Measurements from ENCODE around the gene TFCP2.

The TFCP2 gene

DNA sequence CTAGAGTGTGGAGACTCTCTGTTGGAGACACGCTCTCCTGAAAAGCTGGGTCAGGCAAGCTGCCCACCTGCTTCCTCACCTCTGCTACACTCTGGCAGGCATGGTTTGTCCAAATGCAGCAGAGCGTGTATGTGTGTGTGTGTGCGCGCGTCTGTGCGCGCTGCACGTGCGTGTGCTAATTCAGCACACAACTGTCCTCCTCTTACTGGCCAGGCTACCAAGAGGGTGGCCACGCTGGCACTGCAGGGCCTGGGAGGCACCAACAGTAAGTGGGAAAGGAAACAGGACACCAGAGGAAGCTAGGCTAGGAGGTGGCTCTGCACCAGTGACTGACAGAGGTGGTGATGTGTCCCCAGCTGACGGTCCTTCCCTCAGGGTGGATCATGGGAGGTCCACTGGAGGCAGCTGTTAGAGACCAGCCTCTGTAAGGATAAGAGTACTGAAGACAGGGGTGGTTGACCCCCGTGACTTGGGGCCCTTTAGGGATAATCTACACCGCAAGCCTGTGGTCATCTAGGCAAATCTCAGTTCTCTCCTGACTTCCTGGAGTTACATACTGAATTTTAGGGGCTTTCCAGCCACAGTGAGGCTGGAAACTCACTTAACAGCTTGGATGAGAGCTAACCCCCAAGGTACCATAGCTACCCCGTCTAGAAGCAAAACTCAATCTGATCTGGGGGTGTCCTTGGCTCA lies 15.6 kb upstream of the TFCP2 start:
- Mint-ChIP-seq H3K4me3 (no peak overlapping the region), H3K27me3 (ENCODE audit: low read depth) (peaks cover 2% of the 10 kb centered on the region), H3K27ac (no peak overlapping the region), H3K9me3 (no peaks in the 10 kb centered on the region), H3K36me3 (ENCODE audit: low read depth) (no peaks in the 10 kb centered on the region), H3K4me1 (ENCODE audit: low read depth) (no peaks in the 10 kb centered on the region)

DNA sequence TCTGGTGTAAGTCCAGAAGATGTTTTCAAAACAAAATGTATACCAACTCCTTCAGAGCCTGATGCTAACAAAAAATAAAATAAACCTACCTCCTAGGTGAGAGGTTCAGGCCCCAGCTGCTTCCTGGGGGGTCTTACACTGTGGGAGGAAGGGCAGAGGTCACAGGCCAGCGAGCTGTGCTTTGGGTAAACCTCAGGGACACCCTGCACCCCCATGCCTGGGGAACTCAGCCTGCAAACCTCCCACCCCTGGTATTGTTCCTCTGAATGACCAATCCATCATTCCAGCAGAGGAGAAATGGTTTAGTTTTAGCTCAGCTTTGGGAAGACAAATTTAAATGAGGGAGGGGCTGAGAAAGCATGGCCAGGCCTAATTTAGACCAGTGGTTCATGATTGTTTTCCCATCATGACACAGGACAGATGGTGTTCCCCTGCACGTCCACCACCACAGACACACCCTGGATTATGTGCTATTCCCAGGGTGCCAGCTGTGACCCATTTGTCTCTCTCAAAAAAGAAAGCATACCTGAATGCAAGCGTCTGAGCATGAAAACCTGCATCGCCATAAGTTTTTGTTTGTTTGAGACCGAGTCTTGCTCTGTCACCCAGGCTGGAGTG lies 14.5 kb upstream of the TFCP2 start:
- no peak overlapping the region for H3K27ac Mint-ChIP-seq
- H3K4me1 Mint-ChIP-seq (ENCODE audit: low read depth), result no peaks in the 10 kb centered on the region
- peaks cover 3% of the 10 kb centered on the region for H3K27me3 Mint-ChIP-seq (ENCODE audit: low read depth)
- H3K4me3 Mint-ChIP-seq, result no peak overlapping the region
- H3K9me3 Mint-ChIP-seq, result no peaks in the 10 kb centered on the region
- H3K36me3 Mint-ChIP-seq (ENCODE audit: low read depth), result no peaks in the 10 kb centered on the region

DNA sequence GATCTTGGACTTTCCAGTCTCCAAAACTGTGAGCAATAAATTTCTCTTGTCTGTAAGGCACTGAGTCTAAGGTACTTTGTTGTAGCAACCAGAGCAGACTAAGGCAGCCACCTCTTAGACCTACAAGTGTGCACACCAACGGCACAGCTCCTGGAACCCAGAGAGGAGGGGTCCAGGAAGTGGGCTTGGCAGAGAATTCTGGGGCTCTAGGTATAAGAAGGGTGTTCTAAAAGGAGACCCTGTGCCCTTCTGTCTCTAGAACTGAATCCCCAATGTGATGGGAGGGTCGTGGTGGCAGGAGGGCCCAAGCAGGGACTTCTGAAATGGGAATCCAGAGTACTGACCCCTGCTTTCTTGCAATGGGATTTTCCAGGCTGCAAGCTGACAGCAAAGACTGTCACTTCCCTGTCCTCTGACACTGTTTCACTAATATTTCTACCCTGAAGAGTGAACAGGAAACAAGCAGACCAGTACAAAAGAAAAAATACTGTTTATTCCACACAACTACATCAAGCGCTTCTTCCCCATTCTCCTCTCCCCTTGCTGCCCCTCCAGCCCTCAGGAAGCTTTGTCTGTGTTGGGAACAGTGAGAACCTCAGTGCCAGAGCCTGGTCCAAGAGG lies 13.6 kb upstream of the TFCP2 start:
- H3K4me3 Mint-ChIP-seq, result no peak overlapping the region
- H3K9me3 Mint-ChIP-seq, result no peaks in the 10 kb centered on the region
- no peaks in the 10 kb centered on the region for H3K36me3 Mint-ChIP-seq (ENCODE audit: low read depth)
- H3K4me1 Mint-ChIP-seq (ENCODE audit: low read depth), result no peaks in the 10 kb centered on the region
- no peak overlapping the region for H3K27ac Mint-ChIP-seq
- peaks cover 3% of the 10 kb centered on the region for H3K27me3 Mint-ChIP-seq (ENCODE audit: low read depth)

DNA sequence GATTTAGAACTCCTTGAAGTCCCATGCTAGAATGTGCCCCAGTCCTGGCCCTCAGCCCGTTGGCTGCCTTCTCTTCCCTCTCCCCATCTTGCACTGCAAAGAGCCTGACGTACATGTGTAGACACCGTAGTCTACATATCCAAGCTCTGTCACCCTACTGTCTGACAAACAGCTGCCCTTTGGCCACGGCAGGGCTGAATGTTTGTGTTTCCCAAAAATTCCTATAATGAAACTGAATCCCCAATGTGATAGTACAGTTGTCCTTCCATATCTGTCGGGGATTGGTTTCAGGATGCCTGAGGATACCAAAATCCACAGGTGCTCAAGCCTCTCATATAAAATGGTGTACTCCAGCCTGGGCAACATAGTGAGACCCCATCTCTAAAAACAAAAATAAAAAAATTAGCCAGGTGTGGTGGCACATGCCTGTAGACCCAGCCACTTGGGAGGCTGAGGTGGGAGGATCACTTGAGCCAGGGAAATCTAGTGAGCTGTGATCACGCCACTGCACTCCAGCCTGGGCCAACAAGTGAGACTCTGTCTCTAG lies 12.3 kb upstream of the TFCP2 start:
- peaks cover 3% of the 10 kb centered on the region for H3K27me3 Mint-ChIP-seq (ENCODE audit: low read depth)
- no peak overlapping the region for H3K27ac Mint-ChIP-seq
- no peaks in the 10 kb centered on the region for H3K36me3 Mint-ChIP-seq (ENCODE audit: low read depth)
- no peaks in the 10 kb centered on the region for H3K4me1 Mint-ChIP-seq (ENCODE audit: low read depth)
- H3K4me3 Mint-ChIP-seq, result no peak overlapping the region
- no peaks in the 10 kb centered on the region for H3K9me3 Mint-ChIP-seq

DNA sequence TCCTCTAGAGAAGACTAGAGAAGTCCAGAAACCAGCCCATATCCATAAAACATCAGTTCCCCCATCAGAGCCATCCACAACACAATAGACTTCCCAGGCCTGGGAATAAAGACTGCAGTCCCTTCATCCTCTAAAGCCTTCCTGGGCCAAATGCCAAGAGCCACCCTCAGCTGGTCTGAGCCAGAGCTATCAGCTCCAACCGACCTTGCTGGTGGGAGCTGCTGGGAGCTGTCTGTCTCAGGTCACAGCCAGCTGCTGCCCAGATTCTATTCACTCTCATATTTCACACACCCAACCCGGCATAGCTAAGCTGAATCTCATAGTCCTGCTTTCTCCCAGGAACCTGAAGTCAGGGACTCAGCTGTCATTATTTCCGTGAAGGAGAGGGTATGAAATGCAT lies 10.9 kb upstream of the TFCP2 start:
- no peak overlapping the region for H3K27ac Mint-ChIP-seq
- H3K4me3 Mint-ChIP-seq, result no peak overlapping the region
- H3K9me3 Mint-ChIP-seq, result no peaks in the 10 kb centered on the region
- peaks cover 3% of the 10 kb centered on the region for H3K27me3 Mint-ChIP-seq (ENCODE audit: low read depth)
- no peaks in the 10 kb centered on the region for H3K36me3 Mint-ChIP-seq (ENCODE audit: low read depth)
- H3K4me1 Mint-ChIP-seq (ENCODE audit: low read depth), result no peaks in the 10 kb centered on the region

DNA sequence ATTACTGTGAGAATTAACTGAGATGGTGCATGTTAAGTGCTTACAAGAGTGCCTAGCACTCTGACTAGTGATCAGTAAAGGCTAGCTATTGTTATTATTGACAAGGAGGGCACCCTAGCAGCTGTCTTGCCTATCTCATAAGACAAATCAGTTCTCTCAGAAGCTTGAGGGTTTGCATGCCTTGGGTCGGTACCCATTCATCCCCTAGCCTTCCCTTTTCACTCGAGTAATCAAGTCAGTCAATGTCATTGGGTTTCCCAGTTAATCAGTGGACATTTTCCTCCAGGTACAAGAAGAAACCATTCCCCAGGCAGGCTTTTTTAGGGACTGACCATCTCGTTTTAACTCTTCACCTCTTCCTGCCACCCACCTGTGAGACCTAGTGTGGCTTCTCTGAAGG lies 10.4 kb upstream of the TFCP2 start:
- no peaks in the 10 kb centered on the region for H3K4me1 Mint-ChIP-seq (ENCODE audit: low read depth)
- H3K27me3 Mint-ChIP-seq (ENCODE audit: low read depth), result peaks cover 3% of the 10 kb centered on the region
- H3K9me3 Mint-ChIP-seq, result no peaks in the 10 kb centered on the region
- H3K4me3 Mint-ChIP-seq, result no peak overlapping the region
- no peak overlapping the region for H3K27ac Mint-ChIP-seq
- no peaks in the 10 kb centered on the region for H3K36me3 Mint-ChIP-seq (ENCODE audit: low read depth)

DNA sequence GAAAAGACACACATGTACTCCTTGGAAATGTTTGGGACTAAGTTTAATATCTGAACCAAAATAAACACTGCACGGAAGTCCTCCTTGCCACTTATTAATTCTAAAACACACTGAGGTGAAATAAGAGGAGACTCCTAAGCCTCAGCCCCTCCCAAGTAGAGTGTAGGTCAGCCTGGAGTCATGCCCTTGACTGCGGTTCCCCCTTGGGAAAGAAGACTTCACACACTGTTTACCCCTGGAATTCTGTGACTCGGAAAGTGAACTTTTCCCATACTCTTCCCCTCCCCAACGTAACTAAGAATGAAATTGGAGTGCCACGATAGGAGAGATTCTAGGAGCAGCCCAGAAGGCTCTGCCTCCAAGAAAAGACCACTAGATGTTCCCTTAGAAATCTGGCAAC lies 8.6 kb upstream of the TFCP2 start:
- H3K4me1 Mint-ChIP-seq (ENCODE audit: low read depth), result no peaks in the 10 kb centered on the region
- no peak overlapping the region for H3K4me3 Mint-ChIP-seq
- no peaks in the 10 kb centered on the region for H3K36me3 Mint-ChIP-seq (ENCODE audit: low read depth)
- peaks cover 3% of the 10 kb centered on the region for H3K27me3 Mint-ChIP-seq (ENCODE audit: low read depth)
- H3K27ac Mint-ChIP-seq, result no peak overlapping the region
- H3K9me3 Mint-ChIP-seq, result no peaks in the 10 kb centered on the region

DNA sequence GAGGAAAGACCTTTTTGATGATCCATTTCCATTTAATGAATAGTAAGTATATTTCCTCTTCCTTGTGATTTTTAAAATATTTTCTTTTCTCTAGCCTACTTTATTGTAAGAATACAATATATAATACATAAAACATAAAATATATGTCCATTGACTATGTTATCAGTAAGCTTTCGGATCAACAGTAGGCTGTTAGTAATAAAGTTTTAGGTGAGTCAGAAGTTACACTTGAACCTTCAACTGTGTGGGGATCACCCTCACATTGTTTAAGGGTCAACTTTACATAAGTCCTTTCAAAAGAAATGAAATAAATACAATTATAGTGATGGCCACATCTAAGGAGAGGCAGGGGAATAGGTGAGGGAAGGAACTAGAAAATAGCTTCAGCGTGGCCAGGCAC lies 5.0 kb upstream of the TFCP2 start:
- Mint-ChIP-seq H3K4me3 (no peak overlapping the region), H3K36me3 (ENCODE audit: low read depth) (peaks cover 2% of the 10 kb centered on the region), H3K27ac (no peak overlapping the region), H3K4me1 (ENCODE audit: low read depth) (peaks cover 2% of the 10 kb centered on the region), H3K9me3 (no peaks in the 10 kb centered on the region), H3K27me3 (ENCODE audit: low read depth) (no peaks in the 10 kb centered on the region)

DNA sequence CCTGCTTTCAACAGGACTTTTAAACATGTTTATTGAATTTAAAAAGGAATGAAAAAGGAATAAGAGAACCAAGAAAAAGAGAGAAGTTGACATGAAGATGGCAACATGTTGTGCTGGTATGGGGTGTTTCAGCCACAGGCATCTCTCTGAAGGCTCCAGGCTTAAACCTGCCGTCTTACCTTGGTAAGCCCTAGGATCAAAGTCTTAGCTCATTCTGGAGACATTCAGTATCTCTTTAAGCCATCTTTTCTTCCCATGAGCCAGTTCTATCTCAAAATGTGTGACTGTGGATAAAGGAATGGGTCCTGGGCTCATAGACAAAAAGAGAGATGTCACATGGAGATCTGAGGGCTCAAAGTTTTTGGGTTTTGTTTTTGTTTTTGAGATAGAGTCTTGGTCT lies 1.6 kb upstream of the TFCP2 start:
- Mint-ChIP-seq H3K9me3 (no peaks in the 10 kb centered on the region), H3K4me1 (ENCODE audit: low read depth) (peaks cover 7% of the 10 kb centered on the region), H3K4me3 (peak overlapping the region; percentile 22), H3K36me3 (ENCODE audit: low read depth) (peaks cover 5% of the 10 kb centered on the region), H3K27ac (peak overlapping the region; percentile 19), H3K27me3 (ENCODE audit: low read depth) (no peaks in the 10 kb centered on the region)

DNA sequence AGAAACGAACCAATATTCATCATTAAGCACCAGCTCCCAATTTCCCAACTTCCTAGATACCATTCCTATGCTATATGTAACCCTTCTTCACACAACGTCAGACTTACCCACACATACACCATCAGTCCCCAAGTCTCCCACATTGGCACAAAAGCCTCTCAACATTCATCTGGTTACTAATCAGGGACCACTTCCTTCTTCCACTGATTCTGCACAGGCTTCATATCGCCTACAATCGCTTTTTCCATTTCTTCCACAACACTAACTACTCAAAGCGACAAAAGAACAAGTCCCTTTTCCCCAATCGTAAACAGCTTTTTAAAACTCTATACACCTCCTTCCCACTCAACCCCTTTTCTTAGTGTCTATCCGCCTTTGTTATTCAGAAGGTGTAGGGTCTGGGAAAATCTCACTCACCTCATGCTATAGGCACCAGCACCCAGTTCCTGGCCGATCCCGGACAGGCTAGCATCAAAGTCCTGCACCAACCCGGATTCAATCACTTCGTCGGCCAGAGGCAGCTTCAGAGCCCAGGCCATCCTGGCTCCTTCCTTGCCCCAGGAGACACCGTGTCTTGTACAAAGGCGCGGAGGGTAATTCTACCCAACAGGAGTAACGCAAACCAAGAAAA lies 936 bp downstream of the TFCP2 start:
- H3K9me3 Mint-ChIP-seq, result no peaks in the 10 kb centered on the region
- peaks cover 8% of the 10 kb centered on the region for H3K36me3 Mint-ChIP-seq (ENCODE audit: low read depth)
- H3K4me1 Mint-ChIP-seq (ENCODE audit: low read depth), result peaks cover 7% of the 10 kb centered on the region
- H3K27me3 Mint-ChIP-seq (ENCODE audit: low read depth), result no peaks in the 10 kb centered on the region
- H3K27ac Mint-ChIP-seq, result no peak overlapping the region
- H3K4me3 Mint-ChIP-seq, result no peak overlapping the region

DNA sequence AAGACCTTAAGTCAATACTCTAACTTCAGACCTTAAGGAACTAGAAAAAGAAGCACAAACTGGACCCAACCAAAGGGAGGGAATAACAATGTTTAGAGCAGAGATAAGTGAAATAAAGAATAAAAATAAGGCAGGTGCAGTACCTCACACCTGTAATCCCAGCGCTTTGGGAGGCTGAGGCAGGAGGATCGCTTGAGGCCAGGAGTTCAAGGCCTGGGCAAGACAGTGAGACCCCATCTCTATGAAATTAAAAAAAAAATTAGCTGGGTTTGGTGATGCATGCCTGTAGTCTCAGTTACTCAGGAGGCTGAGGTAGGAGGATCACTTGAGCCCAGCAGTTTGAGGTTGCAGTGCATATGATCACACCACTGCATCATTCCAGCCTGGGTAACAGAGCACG lies 9.1 kb downstream of the TFCP2 start:
- H3K9me3 Mint-ChIP-seq, result no peaks in the 10 kb centered on the region
- H3K27me3 Mint-ChIP-seq (ENCODE audit: low read depth), result no peaks in the 10 kb centered on the region
- peaks cover 15% of the 10 kb centered on the region for H3K4me1 Mint-ChIP-seq (ENCODE audit: low read depth)
- no peak overlapping the region for H3K4me3 Mint-ChIP-seq
- H3K27ac Mint-ChIP-seq, result no peak overlapping the region
- H3K36me3 Mint-ChIP-seq (ENCODE audit: low read depth), result peaks cover 17% of the 10 kb centered on the region

DNA sequence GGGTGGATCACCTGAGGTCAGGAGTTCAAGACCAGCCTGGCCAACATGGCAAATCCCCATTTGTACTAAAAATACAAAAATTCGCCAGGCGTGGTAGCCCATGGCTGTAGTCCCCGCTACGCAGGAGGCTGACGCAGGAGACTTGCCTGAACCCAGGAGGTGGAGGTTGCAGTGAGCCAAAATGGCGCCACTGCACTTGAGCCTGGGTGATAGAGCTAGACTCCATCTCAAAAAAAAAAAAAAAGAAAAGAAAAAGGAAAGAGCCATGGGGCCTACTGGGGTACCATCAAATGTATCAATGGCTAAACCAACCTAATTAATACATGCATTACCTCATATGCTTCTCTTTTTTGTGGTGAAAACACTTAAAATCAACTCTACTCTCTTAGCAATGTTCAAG lies 10.7 kb downstream of the TFCP2 start:
- peaks cover 15% of the 10 kb centered on the region for H3K4me1 Mint-ChIP-seq (ENCODE audit: low read depth)
- no peak overlapping the region for H3K27ac Mint-ChIP-seq
- no peak overlapping the region for H3K4me3 Mint-ChIP-seq
- no peaks in the 10 kb centered on the region for H3K27me3 Mint-ChIP-seq (ENCODE audit: low read depth)
- H3K36me3 Mint-ChIP-seq (ENCODE audit: low read depth), result peaks cover 17% of the 10 kb centered on the region
- no peaks in the 10 kb centered on the region for H3K9me3 Mint-ChIP-seq

DNA sequence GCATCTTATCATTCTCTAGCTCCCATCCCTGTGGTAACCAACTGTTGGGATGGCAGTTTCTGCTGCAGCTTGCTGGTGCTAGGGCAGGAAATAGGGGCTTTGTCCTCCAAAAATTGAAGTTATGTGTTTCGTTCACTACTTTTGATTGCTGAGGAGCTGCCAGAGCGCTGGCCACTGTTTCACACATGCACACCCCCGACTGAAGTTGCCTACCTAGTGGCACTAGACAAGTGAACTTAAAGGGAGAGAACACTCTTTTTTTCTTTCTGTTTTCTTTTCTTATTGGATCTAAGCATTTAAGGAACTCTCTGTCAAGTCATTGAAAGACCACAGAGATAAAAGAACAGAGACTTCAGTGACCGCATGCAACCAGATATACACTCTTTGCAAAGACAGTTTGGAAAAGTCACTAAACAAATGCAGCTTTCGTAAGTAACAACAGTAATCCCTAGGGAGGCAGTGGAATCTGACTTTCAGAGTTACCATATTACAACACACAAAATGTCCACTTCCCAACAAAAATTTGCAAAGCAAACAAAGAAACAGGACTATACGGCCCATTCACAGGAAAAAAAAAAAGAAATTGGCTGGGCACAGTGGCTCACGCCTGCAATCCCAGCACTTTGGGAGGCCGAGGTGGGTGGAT lies 12.0 kb downstream of the TFCP2 start:
- peaks cover 9% of the 10 kb centered on the region for H3K4me1 Mint-ChIP-seq (ENCODE audit: low read depth)
- no peak overlapping the region for H3K27ac Mint-ChIP-seq
- no peaks in the 10 kb centered on the region for H3K27me3 Mint-ChIP-seq (ENCODE audit: low read depth)
- no peak overlapping the region for H3K4me3 Mint-ChIP-seq
- H3K9me3 Mint-ChIP-seq, result no peaks in the 10 kb centered on the region
- H3K36me3 Mint-ChIP-seq (ENCODE audit: low read depth), result peaks cover 16% of the 10 kb centered on the region

DNA sequence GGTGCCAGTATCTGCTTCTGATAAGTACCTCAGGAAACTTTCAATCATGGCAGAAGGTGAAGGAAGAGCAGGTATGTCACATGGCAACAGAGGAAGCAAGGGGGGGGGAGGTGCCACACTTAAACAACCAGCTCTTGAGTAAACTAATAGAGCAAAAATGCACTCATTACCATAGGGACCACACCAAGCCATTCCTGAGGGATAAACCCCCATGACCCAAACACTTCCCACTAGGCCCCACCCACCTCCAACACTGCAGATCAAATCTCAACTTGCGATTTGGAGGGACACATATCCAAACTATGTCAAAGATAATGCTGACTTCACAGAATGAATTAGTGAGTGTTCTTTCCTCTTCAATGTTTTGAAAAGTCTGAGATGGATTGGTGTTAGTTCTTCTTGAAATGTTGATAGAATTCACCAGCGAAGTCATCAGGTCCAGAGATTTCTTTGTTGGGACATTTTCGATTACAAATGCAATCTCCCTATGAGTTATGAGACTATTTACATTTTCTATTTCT lies 16.6 kb downstream of the TFCP2 start:
- H3K27ac Mint-ChIP-seq, result no peak overlapping the region
- peaks cover 9% of the 10 kb centered on the region for H3K36me3 Mint-ChIP-seq (ENCODE audit: low read depth)
- H3K9me3 Mint-ChIP-seq, result no peaks in the 10 kb centered on the region
- H3K4me3 Mint-ChIP-seq, result no peak overlapping the region
- H3K27me3 Mint-ChIP-seq (ENCODE audit: low read depth), result no peaks in the 10 kb centered on the region
- H3K4me1 Mint-ChIP-seq (ENCODE audit: low read depth), result peaks cover 6% of the 10 kb centered on the region

All from T-helper 1 cell treated with Interleukin-12 subunit alpha and Interleukin-12 subunit beta and Interleukin-4 antibody, amounts not matched to agents 30 μg/mL and 1 μg/mL, for 36 hours (primary cell).